Measurements from ENCODE around the gene RIPPLY3.

- no peak for TF ChIP-seq SIN3A (IDR thresholded peaks at IDR 0.05; ENCODE audit: borderline replicate concordance, insufficient read depth, low read length)
- no peak for TF ChIP-seq POLR2AphosphoS5 (IDR thresholded peaks at IDR 0.05; ENCODE audit: low read depth, low read length)
- TF ChIP-seq, protein P1, sequence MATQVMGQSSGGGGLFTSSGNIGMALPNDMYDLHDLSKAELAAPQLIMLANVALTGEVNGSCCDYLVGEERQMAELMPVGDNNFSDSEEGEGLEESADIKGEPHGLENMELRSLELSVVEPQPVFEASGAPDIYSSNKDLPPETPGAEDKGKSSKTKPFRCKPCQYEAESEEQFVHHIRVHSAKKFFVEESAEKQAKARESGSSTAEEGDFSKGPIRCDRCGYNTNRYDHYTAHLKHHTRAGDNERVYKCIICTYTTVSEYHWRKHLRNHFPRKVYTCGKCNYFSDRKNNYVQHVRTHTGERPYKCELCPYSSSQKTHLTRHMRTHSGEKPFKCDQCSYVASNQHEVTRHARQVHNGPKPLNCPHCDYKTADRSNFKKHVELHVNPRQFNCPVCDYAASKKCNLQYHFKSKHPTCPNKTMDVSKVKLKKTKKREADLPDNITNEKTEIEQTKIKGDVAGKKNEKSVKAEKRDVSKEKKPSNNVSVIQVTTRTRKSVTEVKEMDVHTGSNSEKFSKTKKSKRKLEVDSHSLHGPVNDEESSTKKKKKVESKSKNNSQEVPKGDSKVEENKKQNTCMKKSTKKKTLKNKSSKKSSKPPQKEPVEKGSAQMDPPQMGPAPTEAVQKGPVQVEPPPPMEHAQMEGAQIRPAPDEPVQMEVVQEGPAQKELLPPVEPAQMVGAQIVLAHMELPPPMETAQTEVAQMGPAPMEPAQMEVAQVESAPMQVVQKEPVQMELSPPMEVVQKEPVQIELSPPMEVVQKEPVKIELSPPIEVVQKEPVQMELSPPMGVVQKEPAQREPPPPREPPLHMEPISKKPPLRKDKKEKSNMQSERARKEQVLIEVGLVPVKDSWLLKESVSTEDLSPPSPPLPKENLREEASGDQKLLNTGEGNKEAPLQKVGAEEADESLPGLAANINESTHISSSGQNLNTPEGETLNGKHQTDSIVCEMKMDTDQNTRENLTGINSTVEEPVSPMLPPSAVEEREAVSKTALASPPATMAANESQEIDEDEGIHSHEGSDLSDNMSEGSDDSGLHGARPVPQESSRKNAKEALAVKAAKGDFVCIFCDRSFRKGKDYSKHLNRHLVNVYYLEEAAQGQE (IDR thresholded peaks at IDR 0.05; ENCODE audit: insufficient read depth in 1 of 2, low read depth in 2 of 2, low read length in 2 of 2): no peak
- no peak for TF ChIP-seq TAF1 (IDR thresholded peaks at IDR 0.05; ENCODE audit: borderline replicate concordance, insufficient read depth, low read length)
- TF ChIP-seq FOXP2 (optimal IDR thresholded peaks at IDR 0.05; ENCODE audit: borderline replicate concordance, extremely low read depth, extremely low read length, insufficient read depth): no peak
These were observed 11.6 kb downstream of the RIPPLY3 start for GRCh38 chr21:37017951-37018679.

Measured in PFSK-1 (cell line).